HG03060 (cell line): Measurements from ENCODE around the gene FLRT1.
"Not testable (repeated sequence)": the region's sequence is repeated elsewhere in the genome, so short reads cannot be mapped to it uniquely, and the experiment has no call there.

ENCODE experiments used
- ATAC-seq: cut with Tn5 transposase; IDR thresholded peaks from one replicate; pipeline ENCODE4 v1.9.1; 2021; ENCODE audit warnings: low read depth, moderate number of reproducible peaks; ENCODE audit not compliant: unreplicated experiment

The FLRT1 gene

DNA sequence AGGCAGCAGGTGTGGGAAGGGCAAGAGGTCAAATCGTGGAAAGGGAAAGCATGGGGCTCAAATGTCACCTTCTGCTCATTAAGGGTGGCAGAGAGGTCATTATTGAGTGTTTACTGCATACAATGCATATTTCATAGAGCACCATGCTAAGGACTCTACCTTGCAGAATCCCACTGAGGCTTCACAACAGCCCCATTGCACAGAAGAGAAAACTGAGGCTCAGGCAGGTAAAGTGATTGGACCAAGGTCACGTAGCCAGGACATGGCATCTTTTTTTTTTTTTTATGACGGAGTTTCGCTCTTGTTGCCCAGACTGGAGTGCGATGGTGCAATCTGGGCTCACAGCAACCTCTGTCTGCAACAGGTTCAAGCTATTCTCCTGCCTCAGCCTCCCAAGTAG lies 7.8 kb downstream of the FLRT1 start:
- no peak for ATAC-seq

DNA sequence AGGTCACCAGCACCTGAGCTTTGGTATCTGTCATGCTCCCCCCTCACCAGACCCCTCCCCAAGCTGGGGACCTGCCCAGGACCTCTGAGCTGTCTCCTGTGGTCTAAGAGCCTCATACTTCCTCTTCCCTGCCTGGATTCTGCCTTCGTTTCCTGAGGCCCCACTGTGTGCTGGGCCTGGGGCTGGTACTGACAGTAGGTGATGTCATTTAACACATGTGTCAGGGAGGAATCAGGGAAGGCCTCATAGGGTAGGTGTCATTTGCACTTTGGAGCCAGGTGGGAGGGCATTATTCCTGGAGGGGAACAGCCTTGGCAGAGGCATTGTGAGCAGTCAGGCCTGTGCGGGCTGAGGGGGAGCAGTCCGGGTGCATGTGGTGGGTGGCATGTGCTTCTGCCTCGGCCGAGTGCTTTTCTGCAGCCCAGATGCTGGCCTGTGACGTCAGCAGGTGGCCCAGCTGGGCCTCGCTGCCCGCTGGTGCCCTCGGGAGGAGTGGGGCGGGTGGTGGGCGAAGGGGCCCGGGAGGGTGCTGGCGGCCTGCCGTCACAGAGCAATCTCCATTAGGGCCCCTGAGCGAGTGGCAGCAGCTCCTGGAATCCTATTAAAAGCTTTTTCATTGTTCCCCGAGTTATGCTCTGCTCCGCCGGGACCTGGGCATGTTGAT lies 9.1 kb downstream of the FLRT1 start:
- no peak for ATAC-seq

GRCh38 chr11:64045700-64046099 lies 10.0 kb downstream of the FLRT1 start:
- no peak for ATAC-seq

DNA sequence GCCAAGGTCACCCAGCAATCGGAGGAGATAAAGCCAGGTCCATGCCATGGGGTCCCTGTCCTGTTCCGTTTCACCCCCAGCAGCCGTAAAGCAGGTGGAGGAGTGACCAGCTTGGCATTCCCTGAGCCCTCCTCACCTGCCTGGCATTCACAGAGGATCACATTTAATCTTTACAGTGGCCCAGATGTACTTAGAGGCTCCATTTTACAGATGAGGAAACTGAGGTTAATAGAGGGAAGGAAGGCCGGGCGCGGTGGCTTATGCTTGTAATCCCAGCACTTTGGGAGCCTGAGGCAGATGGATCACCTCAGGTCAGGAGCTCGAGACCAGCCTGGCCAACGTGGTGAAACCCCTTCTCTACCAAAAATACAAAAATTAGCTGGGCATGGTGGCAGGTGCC lies 11.6 kb downstream of the FLRT1 start:
- ATAC-seq: not testable (repeated sequence)

- no peak for ATAC-seq
Observed at GRCh38 chr11:64048042-64048854, 12.5 kb downstream of the FLRT1 start.

DNA sequence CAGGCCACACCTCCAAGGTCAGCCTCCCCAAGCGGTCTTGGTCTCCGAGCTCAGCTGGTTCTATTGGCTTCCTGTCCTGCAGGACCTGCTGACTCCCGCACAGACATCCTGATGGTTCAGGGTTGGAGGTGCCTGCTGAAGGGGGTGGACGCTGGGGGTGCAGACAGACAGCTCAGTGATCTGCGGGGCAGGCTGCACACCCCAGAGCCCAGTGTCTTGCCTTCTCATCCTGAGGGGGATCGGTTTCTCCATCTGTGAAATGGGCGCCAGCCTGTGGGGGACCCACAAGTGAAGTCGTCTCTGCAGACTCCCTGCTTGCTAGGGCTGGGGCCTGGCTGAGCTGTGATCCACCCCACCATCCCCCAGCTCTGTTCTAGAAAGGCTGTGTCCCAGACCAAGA lies 13.8 kb downstream of the FLRT1 start:
- ATAC-seq: no peak

DNA sequence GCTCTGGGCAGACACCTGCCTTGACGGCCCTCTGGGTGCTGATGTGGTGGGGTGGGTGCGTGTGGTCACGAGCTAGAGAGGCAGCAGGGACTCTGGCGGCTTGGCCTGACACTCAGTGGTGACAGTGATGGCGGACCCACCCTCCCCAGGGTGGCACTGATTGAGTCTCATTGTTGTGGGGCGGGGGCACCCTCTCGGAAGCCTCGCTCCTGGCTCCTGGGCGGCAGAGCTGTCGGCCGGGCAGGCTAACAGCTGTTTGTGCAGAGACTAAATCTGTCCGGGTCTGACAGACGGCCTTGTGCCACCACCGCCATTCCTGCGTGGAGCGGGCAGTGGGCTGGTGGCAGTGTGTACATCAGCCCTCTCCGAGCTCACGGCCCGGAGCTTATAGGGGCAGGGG lies 15.6 kb downstream of the FLRT1 start:
- no peak for ATAC-seq

GRCh38 chr11:64052436-64052835 lies 16.7 kb downstream of the FLRT1 start:
- no peak for ATAC-seq

DNA sequence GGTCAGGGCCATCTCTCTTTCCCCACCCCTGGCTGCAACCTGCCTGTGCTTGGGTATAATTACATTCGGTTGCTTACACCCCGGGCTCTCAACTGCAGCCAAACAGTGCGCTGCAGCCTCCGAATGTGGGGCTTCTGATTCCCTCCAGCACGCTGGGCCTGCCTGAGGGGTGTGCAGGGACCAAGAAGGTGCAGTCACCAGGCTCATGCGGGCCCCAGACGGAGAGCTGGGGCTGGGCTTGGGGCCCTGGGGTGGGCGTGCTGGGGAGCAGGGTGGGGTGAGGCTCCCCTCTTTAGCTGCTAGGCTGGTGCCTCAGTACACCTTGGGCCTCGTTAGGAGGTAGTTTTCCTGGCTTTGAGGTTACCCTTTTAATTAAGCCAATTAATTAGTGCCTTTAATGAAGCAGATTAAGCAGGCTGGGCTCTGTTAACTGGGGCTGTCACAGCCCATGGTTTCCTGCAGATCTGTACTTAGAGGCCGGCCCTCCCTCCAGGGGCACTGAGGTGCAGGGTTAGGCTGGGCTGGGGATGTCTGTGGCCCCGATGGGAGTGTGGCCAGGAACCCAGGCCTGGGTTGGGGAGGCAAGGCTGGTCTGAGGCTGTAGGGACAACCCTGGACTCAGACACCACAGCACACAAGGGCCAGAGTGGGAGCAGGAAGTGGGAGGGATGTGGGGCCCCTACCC lies 17.3 kb downstream of the FLRT1 start:
- no peak for ATAC-seq

GRCh38 chr11:64053699-64054098 lies 18.0 kb downstream of the FLRT1 start:
- ATAC-seq: no peak

GRCh38 chr11:64055077-64055476 lies 19.3 kb downstream of the FLRT1 start:
- ATAC-seq: no peak

- ATAC-seq: no peak
Observed at GRCh38 chr11:64056213-64056785, 20.6 kb downstream of the FLRT1 start.

DNA sequence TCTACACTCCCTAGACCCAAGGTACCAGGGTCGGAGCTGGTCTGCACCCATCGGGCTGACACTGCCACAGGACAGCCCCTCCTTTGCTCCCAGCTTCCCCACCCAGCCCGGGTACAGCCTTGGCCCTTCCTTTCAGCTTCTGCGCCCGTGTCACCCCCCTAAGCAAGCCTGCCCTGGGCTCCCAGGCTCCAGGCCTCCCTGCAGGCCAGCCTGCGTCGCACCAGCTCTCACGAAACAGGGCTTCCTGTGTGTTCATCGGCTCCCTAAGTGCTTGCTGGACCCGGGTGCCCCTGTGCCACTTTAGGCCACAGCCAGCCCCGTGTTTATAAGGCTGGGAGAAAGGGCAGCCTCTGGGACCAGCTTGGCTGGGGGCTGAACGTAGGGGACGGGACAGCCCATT lies 21.1 kb downstream of the FLRT1 start:
- ATAC-seq: no peak

DNA sequence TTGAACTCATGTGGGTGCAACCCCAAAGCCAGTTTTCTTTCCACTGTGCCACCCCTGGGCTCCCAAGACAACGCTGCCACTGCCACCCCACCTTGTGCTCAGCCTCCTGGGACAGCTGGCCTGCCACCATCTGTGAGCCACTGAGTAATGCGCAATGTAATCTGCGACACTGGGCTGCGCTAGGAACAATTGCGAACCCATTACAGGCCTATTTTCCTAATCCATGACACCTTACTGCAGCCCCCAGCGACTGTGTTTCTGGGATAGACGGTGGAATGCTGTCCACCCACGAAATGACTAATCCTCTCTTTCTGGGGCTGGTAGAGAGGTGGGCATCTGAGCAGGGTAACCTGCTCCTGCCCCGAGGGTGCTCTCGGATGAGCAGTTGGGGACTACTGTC lies 22.2 kb downstream of the FLRT1 start:
- ATAC-seq: no peak

DNA sequence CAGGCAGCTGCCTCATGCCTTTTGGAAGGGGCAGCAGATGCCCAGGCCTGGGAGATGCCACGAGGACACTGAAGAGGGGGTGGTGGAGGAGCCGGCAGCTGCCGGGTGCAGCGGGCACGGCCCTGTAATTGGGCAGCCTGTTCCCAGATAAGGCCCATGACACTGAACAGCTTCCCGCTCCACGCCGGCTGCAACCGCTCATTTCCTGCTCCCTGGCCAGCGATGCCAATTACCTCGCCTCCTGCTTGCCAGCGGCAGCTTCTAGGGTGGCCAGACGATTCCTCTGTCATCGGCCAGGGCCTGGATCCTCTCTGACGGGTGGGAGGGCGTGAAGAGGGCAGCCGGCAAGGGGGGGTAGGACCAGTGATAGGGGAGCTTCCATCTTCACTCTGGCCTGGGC lies 22.8 kb downstream of the FLRT1 start:
- no peak for ATAC-seq

GRCh38 chr11:64059339-64060140 lies 23.8 kb downstream of the FLRT1 start:
- ATAC-seq: no peak

DNA sequence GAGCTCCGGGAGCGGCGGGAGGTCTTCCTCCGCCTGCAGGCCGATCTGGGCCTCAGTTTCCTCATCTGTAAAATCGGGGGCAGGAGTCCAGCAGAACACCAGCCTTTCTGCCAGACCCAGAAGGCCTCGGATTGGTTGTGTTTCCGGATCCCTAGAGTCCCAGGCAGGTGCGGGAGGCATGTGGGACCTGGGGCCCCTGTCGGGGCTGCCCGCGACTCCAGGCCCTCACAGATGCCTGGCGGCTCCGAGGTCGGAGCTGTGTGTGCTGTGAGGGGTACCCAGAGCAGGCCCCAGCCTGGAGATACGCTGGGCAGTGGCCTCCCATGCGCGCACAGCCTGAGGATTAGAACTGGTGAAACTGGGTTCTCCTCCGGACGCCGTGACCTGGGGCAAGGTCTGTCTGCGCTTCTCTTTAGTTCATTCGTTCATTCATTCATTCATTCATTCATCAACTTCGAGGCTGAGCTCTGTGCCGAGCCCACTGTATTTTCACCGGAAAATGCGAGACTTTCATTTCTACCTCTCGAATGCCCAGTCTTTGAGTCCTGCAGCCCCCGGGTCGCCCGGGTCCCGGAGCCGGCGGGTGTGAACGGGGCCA lies 24.6 kb downstream of the FLRT1 start:
- no peak for ATAC-seq

- no peak for ATAC-seq
Observed at GRCh38 chr11:64060861-64061444, 25.2 kb downstream of the FLRT1 start.

DNA sequence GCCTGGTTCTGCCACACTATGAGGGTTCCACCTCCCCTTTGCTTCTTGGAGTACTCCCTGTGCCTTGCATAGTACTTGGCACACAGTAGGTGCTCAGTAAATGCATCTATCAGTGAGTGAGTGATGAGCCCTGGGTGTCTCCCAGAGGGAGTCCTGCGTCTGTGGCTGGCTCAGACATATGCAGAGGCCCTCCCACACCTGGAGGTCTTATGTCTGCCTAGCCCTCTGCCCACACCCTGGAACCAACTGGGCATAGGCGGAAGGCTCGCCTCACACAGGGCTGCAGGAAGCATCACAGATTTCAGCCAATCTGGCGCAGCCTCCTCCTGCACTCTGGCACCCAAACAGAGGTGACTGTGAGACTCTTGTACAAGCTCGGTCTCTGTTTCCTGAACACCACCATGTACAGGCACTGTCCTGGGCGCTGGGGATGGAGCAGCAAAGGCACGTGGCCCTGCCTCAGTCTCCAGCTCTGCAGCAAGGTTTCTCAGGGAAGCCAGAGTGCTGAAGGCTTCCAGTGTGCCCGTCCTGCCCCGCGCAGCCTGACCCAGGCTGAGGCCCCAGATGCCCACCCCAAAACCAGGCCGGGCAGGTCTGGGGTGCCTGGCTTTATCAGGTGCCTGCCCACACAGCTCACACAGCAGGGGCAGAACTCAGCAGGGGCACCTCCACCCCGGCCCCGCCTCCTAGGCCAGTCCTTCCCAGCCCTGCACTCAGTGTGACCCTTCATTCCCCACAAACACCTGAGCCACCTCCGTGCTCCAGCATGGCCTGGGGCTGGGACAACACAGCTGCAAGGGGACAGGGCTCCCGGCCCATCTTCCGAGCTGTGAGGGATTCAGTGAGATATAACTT lies 26.7 kb downstream of the FLRT1 start:
- ATAC-seq: no peak
